ENCODE measurements around the gene CLDN9.

CLDN9 gene

DNA sequence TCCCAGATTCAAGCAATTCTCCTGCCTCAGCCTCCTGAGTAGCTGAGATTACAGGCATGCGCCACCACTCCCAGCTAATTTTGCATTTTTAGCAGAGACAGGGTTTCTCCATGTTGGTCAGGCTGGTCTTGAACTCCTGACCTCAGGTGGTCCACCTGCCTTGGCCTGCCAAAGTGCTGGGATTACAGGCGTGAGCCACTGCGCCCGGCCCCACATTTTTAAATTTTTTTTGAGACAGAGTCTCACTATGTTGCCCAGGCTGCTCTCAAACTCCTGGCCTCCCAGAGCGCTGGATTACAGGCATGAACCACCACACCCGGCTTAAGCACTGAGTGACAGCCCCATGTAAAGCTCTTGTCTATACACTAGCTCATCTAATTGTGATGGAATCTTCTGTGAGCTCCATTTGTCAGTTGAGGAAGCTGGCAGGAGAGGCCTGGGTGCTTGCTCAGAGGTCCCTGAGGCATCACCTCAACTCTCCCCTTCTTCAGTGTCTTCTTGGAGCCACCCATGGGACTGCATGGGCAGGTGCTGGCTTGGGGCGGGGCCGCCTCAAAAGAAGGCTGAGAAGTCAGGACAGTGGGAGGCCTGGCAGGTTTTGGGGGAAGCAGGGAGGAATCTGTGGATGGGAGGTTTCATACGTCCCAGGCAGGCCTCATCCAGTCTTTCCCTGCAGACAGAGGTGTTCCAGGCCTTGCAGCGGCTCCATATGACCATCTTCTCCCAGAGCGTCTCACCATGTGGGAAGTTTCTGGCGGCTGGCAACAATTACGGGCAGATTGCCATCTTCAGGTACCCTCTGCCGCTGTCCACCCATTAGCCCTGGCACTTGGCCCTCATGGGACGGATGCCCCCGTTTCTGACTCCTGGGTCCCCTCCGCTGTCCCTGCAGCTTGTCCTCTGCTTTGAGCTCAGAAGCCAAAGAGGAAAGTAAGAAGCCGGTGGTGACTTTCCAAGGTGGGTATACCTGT lies 12.6 kb downstream of the CLDN9 start:
- in situ Hi-C loops (cut with HindIII; ENCODE audit: low sequenced_read_pairs) = no loop called here
- DNase-seq (ENCODE audit: low read depth) = no peak
- H3K4me3 ChIP-seq (ENCODE audit: low read depth, low read length) = no peak overlapping the region
- TF ChIP-seq CTCF (IDR thresholded peaks at IDR 0.05; ENCODE audit: low read depth, low read length, missing control alignments) = no peak

DNA sequence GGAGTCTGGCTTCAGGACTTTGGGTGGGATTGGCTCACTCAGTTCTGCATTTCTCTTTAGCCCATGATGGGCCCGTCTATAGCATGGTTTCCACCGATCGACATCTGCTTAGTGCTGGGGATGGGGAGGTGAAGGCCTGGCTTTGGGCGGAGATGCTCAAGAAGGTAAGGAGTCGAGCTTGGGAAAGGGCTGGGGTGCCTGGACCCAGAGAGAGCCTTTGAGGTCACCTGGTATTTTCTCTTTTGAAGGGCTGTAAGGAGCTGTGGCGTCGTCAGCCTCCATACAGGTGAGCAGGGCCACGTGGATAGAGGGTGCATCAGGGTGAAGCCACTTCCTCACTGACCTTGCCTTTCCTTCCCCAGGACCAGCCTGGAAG lies 13.3 kb downstream of the CLDN9 start:
- in situ Hi-C loops (cut with HindIII; ENCODE audit: low sequenced_read_pairs) = no loop called here
- DNase-seq (ENCODE audit: low read depth) = no peak
- H3K4me3 ChIP-seq (ENCODE audit: low read depth, low read length) = no peak overlapping the region
- no peak for TF ChIP-seq CTCF (IDR thresholded peaks at IDR 0.05; ENCODE audit: low read depth, low read length, missing control alignments)

GRCh38 chr16:3026609-3027488 lies 14.1 kb downstream of the CLDN9 start:
- no peak for DNase-seq (ENCODE audit: low read depth)
- no peak overlapping the region for H3K4me3 ChIP-seq (ENCODE audit: low read depth, low read length)
- in situ Hi-C loops (cut with HindIII; ENCODE audit: low sequenced_read_pairs) = no loop called here
- TF ChIP-seq CTCF (IDR thresholded peaks at IDR 0.05; ENCODE audit: low read depth, low read length, missing control alignments) = no peak

- no peak for TF ChIP-seq CTCF (IDR thresholded peaks at IDR 0.05; ENCODE audit: low read depth, low read length, missing control alignments)
- DNase-seq (ENCODE audit: low read depth) = no peak
- H3K4me3 ChIP-seq (ENCODE audit: low read depth, low read length) = no peak overlapping the region
- in situ Hi-C loops (cut with HindIII; ENCODE audit: low sequenced_read_pairs) = no loop called here
Measured at GRCh38 chr16:3027489-3027795, 14.7 kb downstream of the CLDN9 start.

GRCh38 chr16:3027983-3028715 lies 15.4 kb downstream of the CLDN9 start:
- in situ Hi-C loops (cut with HindIII; ENCODE audit: low sequenced_read_pairs) = no loop called here
- no peak overlapping the region for H3K4me3 ChIP-seq (ENCODE audit: low read depth, low read length)
- peak; percentile 35 for DNase-seq (ENCODE audit: low read depth)
- TF ChIP-seq CTCF (IDR thresholded peaks at IDR 0.05; ENCODE audit: low read depth, low read length, missing control alignments) = peak; percentile 74

GRCh38 chr16:3028716-3029319 lies 16.1 kb downstream of the CLDN9 start:
- H3K4me3 ChIP-seq (ENCODE audit: low read depth, low read length) = no peak overlapping the region
- no peak for DNase-seq (ENCODE audit: low read depth)
- in situ Hi-C loops (cut with HindIII; ENCODE audit: low sequenced_read_pairs) = no loop called here
- TF ChIP-seq CTCF (IDR thresholded peaks at IDR 0.05; ENCODE audit: low read depth, low read length, missing control alignments) = no peak
